MM.1S (cell line): ENCODE results near the gene PKHD1.

Experiments used
- DNase-seq: peaks from one replicate; pipeline ENCODE4 v3.0.0-alpha.2; 2015
- H2AFZ ChIP-seq: fragments of 300-600 bp; sonication (generic); 2 replicates; pipeline ENCODE4 v1.6.0; 2016; ENCODE audit warnings: antibody characterized with exemption, low read length
- H3F3A ChIP-seq: fragments of 300-600 bp; sonication (generic); 2 replicates; pipeline ENCODE4 v1.6.1; 2016; ENCODE audit warnings: mild to moderate bottlenecking, antibody characterized with exemption, low read length, moderate library complexity, mixed read lengths; ENCODE audit not compliant: insufficient read depth
- H3K27ac ChIP-seq: fragments of 300-600 bp; sonication (generic); 2 replicates; pipeline ENCODE4 v1.5.1; 2016; ENCODE audit warnings: mild to moderate bottlenecking, low read length
- H3K27me3 ChIP-seq: fragments of 300-600 bp; sonication (generic); replicated peaks from 2 replicates; pipeline ENCODE4 v1.6.0; 2016; ENCODE audit warnings: low read length; ENCODE audit not compliant: insufficient read depth
- H3K36me3 ChIP-seq: fragments of 300-600 bp; sonication (generic); replicated peaks from 2 replicates; pipeline ENCODE4 v1.6.1; 2016; ENCODE audit warnings: mild to moderate bottlenecking, low read length, mixed read lengths; ENCODE audit not compliant: insufficient read depth
- H3K4me1 ChIP-seq: fragments of 300-600 bp; sonication (generic); 2 replicates; pipeline ENCODE4 v1.6.1; 2016; ENCODE audit warnings: low read length, mixed read lengths
- H3K4me2 ChIP-seq: fragments of 300-600 bp; sonication (generic); 2 replicates; pipeline ENCODE4 v1.6.0; 2016; ENCODE audit warnings: low read depth, low read length
- H3K4me3 ChIP-seq: fragments of 300-600 bp; sonication (generic); 2 replicates; pipeline ENCODE4 v1.5.1; 2016; ENCODE audit warnings: low read length, mixed read lengths
- H3K79me2 ChIP-seq: fragments of 300-600 bp; sonication (generic); 2 replicates; pipeline ENCODE4 v1.6.1; 2016; ENCODE audit warnings: mixed run types, low read length, mixed read lengths
- H3K9ac ChIP-seq: fragments of 300-600 bp; sonication (generic); 2 replicates; pipeline ENCODE4 v1.6.1; 2016; ENCODE audit warnings: low read length, mixed read lengths
- H3K9me2 ChIP-seq: fragments of 300-600 bp; sonication (generic); replicated peaks from 2 replicates; pipeline ENCODE4 v1.6.1; 2016; ENCODE audit warnings: mild to moderate bottlenecking, low read length, mixed read lengths; ENCODE audit not compliant: insufficient read depth
- H3K9me3 ChIP-seq: fragments of 300-600 bp; sonication (generic); replicated peaks from 2 replicates; pipeline ENCODE4 v1.6.1; 2016; ENCODE audit warnings: mild to moderate bottlenecking, low read length, mixed read lengths; ENCODE audit not compliant: insufficient read depth
- H4K20me1 ChIP-seq: fragments of 300-600 bp; sonication (generic); 2 replicates; pipeline ENCODE4 v1.6.1; 2016; ENCODE audit warnings: mild to moderate bottlenecking, low read length, moderate library complexity, mixed read lengths; ENCODE audit not compliant: insufficient read depth
- EZH2 ChIP-seq: fragments of 300-600 bp; sonication (generic); optimal IDR thresholded peaks from 2 replicates; pipeline ENCODE3; 2017; ENCODE audit warnings: low read depth, mild to moderate bottlenecking, antibody characterized with exemption, low read length, mixed read lengths
- EZH2phosphoT487 ChIP-seq: fragments of 300-600 bp; sonication (generic); IDR thresholded peaks from 2 replicates; pipeline ENCODE4 v1.6.1; 2018; ENCODE audit warnings: antibody characterized with exemption, low read length
- TF ChIP-seq, protein P1 (sequence below): fragments of 300-600 bp; sonication (generic); IDR thresholded peaks from 2 replicates; pipeline ENCODE4 v1.5.1; 2016; ENCODE audit warnings: antibody characterized with exemption, low read length, mixed read lengths

Gene PKHD1

DNA sequence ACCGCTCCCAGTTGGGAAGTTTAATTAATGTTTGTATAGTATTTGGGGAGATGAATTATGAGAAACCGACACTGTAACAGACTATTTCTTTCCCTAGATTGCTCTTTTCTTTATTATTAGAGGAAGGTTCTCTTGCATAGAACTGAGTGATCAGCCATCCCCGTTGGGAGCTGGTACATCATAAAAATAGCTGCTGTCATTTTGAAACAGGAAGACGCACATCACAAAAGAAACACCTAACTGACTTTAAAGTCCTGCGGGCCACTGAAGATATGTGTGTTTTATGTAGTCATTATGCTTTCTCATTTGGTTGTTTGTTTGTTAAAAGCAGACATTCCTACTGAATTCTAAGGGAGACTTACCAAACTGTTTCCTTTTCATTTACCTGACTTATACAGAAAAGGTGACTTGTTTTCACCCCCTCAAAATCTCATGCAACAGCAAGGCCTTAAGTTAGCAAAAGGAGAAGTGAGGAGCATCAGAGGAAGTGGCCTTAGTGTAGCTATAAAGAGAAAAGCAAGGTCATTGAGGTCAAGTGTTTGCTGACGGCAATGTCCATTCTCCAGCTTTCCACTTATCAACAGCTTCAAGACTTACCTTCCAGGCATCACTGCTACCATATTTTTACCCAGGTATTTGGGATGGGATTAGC is 91.0 kb downstream of the PKHD1 start:
- H3K27me3 ChIP-seq: no peaks in the 10 kb centered on the region
- DNase-seq: no peak
- peak overlapping the region; percentile 17; the same call in 1 of the 2 replicates for H3K4me2 ChIP-seq
- peak overlapping the region; percentile 7; the same call in 1 of the 2 replicates for H2AFZ ChIP-seq
- no peaks in the 10 kb centered on the region for H3F3A ChIP-seq
- no peaks in the 10 kb centered on the region for H3K9me2 ChIP-seq
- no peak overlapping the region for H3K9ac ChIP-seq
- no peaks in the 10 kb centered on the region for H3K9me3 ChIP-seq
- H3K4me1 ChIP-seq: peaks cover 9% of the 10 kb centered on the region
- H3K79me2 ChIP-seq: no peaks in the 10 kb centered on the region
- no peaks in the 10 kb centered on the region for H3K36me3 ChIP-seq
- no peaks in the 10 kb centered on the region for H4K20me1 ChIP-seq
- H3K4me3 ChIP-seq: no peak overlapping the region
- TF ChIP-seq, protein P1, sequence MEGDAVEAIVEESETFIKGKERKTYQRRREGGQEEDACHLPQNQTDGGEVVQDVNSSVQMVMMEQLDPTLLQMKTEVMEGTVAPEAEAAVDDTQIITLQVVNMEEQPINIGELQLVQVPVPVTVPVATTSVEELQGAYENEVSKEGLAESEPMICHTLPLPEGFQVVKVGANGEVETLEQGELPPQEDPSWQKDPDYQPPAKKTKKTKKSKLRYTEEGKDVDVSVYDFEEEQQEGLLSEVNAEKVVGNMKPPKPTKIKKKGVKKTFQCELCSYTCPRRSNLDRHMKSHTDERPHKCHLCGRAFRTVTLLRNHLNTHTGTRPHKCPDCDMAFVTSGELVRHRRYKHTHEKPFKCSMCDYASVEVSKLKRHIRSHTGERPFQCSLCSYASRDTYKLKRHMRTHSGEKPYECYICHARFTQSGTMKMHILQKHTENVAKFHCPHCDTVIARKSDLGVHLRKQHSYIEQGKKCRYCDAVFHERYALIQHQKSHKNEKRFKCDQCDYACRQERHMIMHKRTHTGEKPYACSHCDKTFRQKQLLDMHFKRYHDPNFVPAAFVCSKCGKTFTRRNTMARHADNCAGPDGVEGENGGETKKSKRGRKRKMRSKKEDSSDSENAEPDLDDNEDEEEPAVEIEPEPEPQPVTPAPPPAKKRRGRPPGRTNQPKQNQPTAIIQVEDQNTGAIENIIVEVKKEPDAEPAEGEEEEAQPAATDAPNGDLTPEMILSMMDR: no peak
- TF ChIP-seq EZH2phosphoT487: no peak
- TF ChIP-seq EZH2: no peak
- H3K27ac ChIP-seq: peak overlapping the region; percentile 14; the same call in 1 of the 2 replicates

DNA sequence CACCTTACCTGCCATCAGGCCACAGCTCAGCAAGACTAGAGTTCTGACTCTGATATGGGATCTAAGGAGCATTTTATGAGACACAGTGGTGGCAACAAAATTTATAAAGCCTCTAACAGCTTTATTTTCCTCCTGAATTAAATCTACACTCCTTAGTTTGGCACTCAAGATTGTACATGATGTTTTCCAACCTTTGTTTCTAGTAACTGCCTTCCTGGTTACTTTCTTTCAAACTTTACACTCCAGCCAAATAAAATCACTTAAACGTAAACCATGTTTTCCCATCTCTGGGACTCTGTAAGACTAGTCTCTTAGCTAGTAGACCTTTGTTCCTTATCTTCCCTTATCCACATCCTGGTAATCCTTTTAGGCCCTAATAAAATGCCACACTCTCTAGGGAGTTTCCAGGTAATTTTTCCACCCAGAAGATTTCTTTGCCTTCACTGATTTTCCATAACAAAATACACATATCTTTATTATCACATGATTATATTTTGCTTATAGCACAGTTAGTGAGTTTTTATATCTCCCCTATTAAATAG is 92.1 kb downstream of the PKHD1 start:
- Histone ChIP-seq H3K36me3 (no peaks in the 10 kb centered on the region), H3F3A (no peaks in the 10 kb centered on the region), H3K4me3 (no peak overlapping the region), H3K27me3 (no peaks in the 10 kb centered on the region), H3K9ac (no peak overlapping the region), H3K27ac (no peak overlapping the region), H3K4me1 (peaks cover 9% of the 10 kb centered on the region), H3K79me2 (no peaks in the 10 kb centered on the region), H4K20me1 (no peaks in the 10 kb centered on the region), H2AFZ (no peak overlapping the region), H3K9me3 (no peaks in the 10 kb centered on the region), H3K9me2 (no peaks in the 10 kb centered on the region), H3K4me2 (no peak overlapping the region)
- TF ChIP-seq EZH2: no peak
- no peak for TF ChIP-seq EZH2phosphoT487
- TF ChIP-seq, protein P1: no peak
- no peak for DNase-seq

DNA sequence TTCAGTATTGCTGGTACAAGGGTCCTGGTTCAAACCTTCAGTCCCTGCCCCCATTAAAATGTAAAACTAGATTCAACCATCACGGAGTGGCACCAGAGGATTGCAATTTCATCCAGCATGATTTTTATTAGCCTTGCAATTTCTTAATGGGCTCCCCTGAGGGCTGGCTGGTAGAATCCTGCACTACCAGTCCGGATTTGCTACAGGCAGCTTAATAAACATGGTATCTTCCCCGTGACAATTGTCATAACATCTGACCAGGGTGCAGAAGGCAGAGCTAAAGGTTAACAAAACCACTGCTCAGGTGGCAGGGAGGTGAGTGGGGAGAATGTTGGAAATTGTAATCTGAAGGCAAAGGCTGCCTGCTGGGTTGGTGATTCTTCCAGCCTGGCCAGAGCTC is 94.5 kb downstream of the PKHD1 start:
- no peak overlapping the region for H2AFZ ChIP-seq

More for the DNA sequence above, 94.5 kb downstream of the PKHD1 start:
- DNase-seq: no peak
- Histone ChIP-seq H3K27me3 (no peaks in the 10 kb centered on the region), H3K4me1 (peaks cover 9% of the 10 kb centered on the region), H3K4me3 (no peak overlapping the region), H3K36me3 (no peaks in the 10 kb centered on the region), H3K79me2 (no peaks in the 10 kb centered on the region), H3K9me2 (no peaks in the 10 kb centered on the region), H3K27ac (no peak overlapping the region), H3K4me2 (no peak overlapping the region), H4K20me1 (no peaks in the 10 kb centered on the region), H3K9me3 (no peaks in the 10 kb centered on the region), H3F3A (no peaks in the 10 kb centered on the region), H3K9ac (no peak overlapping the region)
- TF ChIP-seq, protein P1: no peak
- TF ChIP-seq EZH2 (no peak), EZH2phosphoT487 (no peak)
